HK-2 (cell line): ENCODE results near the gene CIART.
"Not testable (repeated sequence)": the region's sequence is repeated elsewhere in the genome, so short reads cannot be mapped to it uniquely, and the experiment has no call there.

ENCODE experiments used
- DNase-seq: peaks from one replicate; pipeline ENCODE4 v3.0.0-alpha.2; 2018; ENCODE audit not compliant: unreplicated experiment

CIART gene

GRCh38 chr1:150281758-150282557 is at the start of gene CIART:
Gene CIART, plus strand, starts transcription at chr1:150282554. Its CDS starts 714 bp downstream, at chr1:150283268.
- peak; percentile 95 for DNase-seq

GRCh38 chr1:150232921-150233320 is 49.4 kb upstream of the CIART start:
- not testable (repeated sequence) for DNase-seq

- DNase-seq, result no peak
Measured at GRCh38 chr1:150233359-150234308, 48.7 kb upstream of the CIART start.

GRCh38 chr1:150234309-150234565 is 48.1 kb upstream of the CIART start:
- no peak for DNase-seq

GRCh38 chr1:150234566-150235293 is 47.6 kb upstream of the CIART start:
- DNase-seq, result peak; percentile 85

GRCh38 chr1:150235294-150235851 is 47.0 kb upstream of the CIART start:
- DNase-seq, result peak; percentile 38

- peak; percentile 94 for DNase-seq
Measured at GRCh38 chr1:150235852-150236613, 46.3 kb upstream of the CIART start, which contains the start of gene ANP32E. Gene ANP32E, minus strand, starts transcription at chr1:150236112. Its CDS starts 326 bp downstream, at chr1:150235786.

GRCh38 chr1:150236614-150237100 is 45.7 kb upstream of the CIART start:
- DNase-seq, result no peak

GRCh38 chr1:150237176-150237575 is 45.2 kb upstream of the CIART start:
- DNase-seq, result not testable (repeated sequence)

- DNase-seq, result no peak
Measured at GRCh38 chr1:150237746-150238145, 44.6 kb upstream of the CIART start.

GRCh38 chr1:150243003-150243402 is 39.4 kb upstream of the CIART start:
- DNase-seq, result no peak

- no peak for DNase-seq
Measured at GRCh38 chr1:150249936-150250335, 32.4 kb upstream of the CIART start.

- DNase-seq, result no peak
Measured at GRCh38 chr1:150256198-150256553, 26.2 kb upstream of the CIART start.

- DNase-seq, result no peak
Measured at GRCh38 chr1:150256554-150257341, 25.6 kb upstream of the CIART start.

- no peak for DNase-seq
Measured at GRCh38 chr1:150257624-150258585, 24.4 kb upstream of the CIART start, which contains the start of gene CA14. Gene CA14, plus strand, starts transcription at chr1:150257774. Its CDS starts 355 bp downstream, at chr1:150258129.

GRCh38 chr1:150259217-150259616 is 23.1 kb upstream of the CIART start:
- DNase-seq, result no peak

GRCh38 chr1:150259758-150260669 is 22.3 kb upstream of the CIART start:
- no peak for DNase-seq

GRCh38 chr1:150261367-150261766 is 21.0 kb upstream of the CIART start:
- no peak for DNase-seq
